GM12874 (cell line): ENCODE measurements around the gene KLC4.

ENCODE experiments used
- CTCF ChIP-seq: IDR thresholded peaks from 2 replicates; pipeline ENCODE4 v1.5.1; 2011; ENCODE audit warnings: low read depth, mild to moderate bottlenecking, control low read depth, low read length, moderate library complexity; ENCODE audit not compliant: insufficient read depth

KLC4 gene

GRCh38 chr6:43059168-43060033, at the start of gene KLC4, which contains the start of gene MRPL2:
TSS of gene KLC4 (plus strand) at chr6:43059631. CDS start at chr6:43061336, 1,705 bp downstream.
TSS of gene MRPL2 (minus strand) at chr6:43059434. CDS start at chr6:43059381, 53 bp downstream.
- no peak for TF ChIP-seq CTCF

- TF ChIP-seq CTCF = 0 out of 2 replicates have a peak, but pooled peaks have one; percentile 7
These were observed 48.2 kb upstream of the KLC4 start for GRCh38 chr6:43011207-43011606.

GRCh38 chr6:43012364-43012763, 47.1 kb upstream of the KLC4 start:
- no peak for TF ChIP-seq CTCF

- TF ChIP-seq CTCF = no peak
These were observed 46.2 kb upstream of the KLC4 start for GRCh38 chr6:43013097-43013842.

GRCh38 chr6:43013843-43014433, 45.5 kb upstream of the KLC4 start, which contains the start of the genes KLHDC3 and MEA1:
TSS of gene KLHDC3 (plus strand) at chr6:43014249. CDS start at chr6:43017193, 2,944 bp downstream.
TSS of gene MEA1 (minus strand) at chr6:43013946. CDS start at chr6:43013813, 133 bp downstream.
- TF ChIP-seq CTCF = no peak

- no peak for TF ChIP-seq CTCF
These were observed 45.0 kb upstream of the KLC4 start for GRCh38 chr6:43014434-43014909.
